ENCODE measurements around the gene C19orf67.

Gene C19orf67

DNA sequence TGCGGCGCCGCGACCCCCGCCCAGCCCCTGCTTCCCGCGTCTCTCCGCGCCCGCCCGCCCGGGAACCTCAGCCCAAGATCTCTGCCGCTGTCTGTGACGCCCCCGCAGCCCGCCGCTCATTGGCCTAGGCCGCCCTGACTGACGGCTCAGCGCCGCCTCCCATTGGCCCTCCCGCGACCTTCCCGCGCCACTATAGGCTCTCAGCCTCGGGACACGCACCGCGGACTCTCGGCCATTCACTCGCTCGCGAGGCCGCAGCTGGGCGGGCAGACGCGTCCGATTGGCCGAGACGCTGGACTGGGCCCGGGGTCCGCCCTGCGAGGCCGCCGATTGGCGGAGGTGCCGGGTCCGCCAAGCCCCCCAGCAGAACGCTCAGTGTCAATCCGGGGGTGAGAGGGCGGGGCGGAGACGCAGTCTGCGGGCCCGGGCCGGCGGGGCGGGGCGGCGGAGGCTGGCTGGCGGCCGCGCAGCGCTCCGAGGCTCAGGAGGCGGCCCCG is 32.1 kb upstream of the C19orf67 start, which contains the start of gene PRKACA (continued):
- TF ChIP-seq PATZ1 (tag by site-specific recombination; IDR thresholded peaks at IDR 0.05) (peak; percentile 66), GLIS2 (tag by site-specific recombination; IDR thresholded peaks at IDR 0.05) (peak; percentile 81), MYNN (tag by site-specific recombination; IDR thresholded peaks at IDR 0.05; ENCODE audit: borderline replicate concordance) (no peak), SP2 (tag by site-specific recombination; IDR thresholded peaks at IDR 0.05) (peak; percentile 100), ZNF664 (tag by site-specific recombination; IDR thresholded peaks at IDR 0.05) (no peak), ZBTB8A (tag by site-specific recombination; IDR thresholded peaks at IDR 0.05) (peak; percentile 83)
- TF ChIP-seq, protein P1, sequence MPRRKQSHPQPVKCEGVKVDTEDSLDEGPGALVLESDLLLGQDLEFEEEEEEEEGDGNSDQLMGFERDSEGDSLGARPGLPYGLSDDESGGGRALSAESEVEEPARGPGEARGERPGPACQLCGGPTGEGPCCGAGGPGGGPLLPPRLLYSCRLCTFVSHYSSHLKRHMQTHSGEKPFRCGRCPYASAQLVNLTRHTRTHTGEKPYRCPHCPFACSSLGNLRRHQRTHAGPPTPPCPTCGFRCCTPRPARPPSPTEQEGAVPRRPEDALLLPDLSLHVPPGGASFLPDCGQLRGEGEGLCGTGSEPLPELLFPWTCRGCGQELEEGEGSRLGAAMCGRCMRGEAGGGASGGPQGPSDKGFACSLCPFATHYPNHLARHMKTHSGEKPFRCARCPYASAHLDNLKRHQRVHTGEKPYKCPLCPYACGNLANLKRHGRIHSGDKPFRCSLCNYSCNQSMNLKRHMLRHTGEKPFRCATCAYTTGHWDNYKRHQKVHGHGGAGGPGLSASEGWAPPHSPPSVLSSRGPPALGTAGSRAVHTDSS (tag by site-specific recombination; IDR thresholded peaks at IDR 0.05): no peak
- TF ChIP-seq, protein P2, sequence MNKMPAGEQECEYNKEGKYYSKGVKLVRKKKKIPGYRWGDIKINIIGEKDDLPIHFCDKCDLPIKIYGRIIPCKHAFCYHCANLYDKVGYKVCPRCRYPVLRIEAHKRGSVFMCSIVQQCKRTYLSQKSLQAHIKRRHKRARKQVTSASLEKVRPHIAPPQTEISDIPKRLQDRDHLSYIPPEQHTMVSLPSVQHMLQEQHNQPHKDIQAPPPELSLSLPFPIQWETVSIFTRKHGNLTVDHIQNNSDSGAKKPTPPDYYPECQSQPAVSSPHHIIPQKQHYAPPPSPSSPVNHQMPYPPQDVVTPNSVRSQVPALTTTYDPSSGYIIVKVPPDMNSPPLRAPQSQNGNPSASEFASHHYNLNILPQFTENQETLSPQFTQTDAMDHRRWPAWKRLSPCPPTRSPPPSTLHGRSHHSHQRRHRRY (tag by site-specific recombination; IDR thresholded peaks at IDR 0.05): no peak
- TF ChIP-seq, protein P3, sequence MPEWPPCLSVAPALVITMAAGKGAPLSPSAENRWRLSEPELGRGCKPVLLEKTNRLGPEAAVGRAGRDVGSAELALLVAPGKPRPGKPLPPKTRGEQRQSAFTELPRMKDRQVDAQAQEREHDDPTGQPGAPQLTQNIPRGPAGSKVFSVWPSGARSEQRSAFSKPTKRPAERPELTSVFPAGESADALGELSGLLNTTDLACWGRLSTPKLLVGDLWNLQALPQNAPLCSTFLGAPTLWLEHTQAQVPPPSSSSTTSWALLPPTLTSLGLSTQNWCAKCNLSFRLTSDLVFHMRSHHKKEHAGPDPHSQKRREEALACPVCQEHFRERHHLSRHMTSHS (tag by site-specific recombination; IDR thresholded peaks at IDR 0.05): no peak

GRCh38 chr19:14116918-14117578 is 31.5 kb upstream of the C19orf67 start:
- POLR2A ChIA-PET: interaction anchor here (0.7 to 5.7 kb wide), 3 partner anchors 10 to 22 kb away, joined by 3 to 45 read pairs (median 4); partner anchors contain the start of gene ASF1B
- Histone ChIP-seq H3K9me3 (ENCODE audit: control insufficient read depth, insufficient read depth, low read depth, low read length) (no peaks in the 10 kb centered on the region), H3K36me3 (ENCODE audit: control insufficient read depth in 2 of 2, insufficient read depth in 1 of 2, low read length in 2 of 2) (peaks cover 0 to 20% of the 10 kb centered on the region in 2 experiments; a peak in 2 of 3 replicates), H3K4me3 (ENCODE audit: low read depth, low read length) (peak overlapping the region; percentile 76), H3K4me1 (ENCODE audit: control insufficient read depth, insufficient read depth, low read length) (peaks cover 11% of the 10 kb centered on the region), H3K27ac (ENCODE audit: extremely low read depth, low read depth, low read length) (no peak overlapping the region; the same call in 1 of the 2 replicates)
- CTCF ChIA-PET: interaction anchor here (1.3 to 3.5 kb wide), 2 partner anchors 19 to 21 kb away, joined by 3 to 26 read pairs; partner anchors contain the start of gene ASF1B
- TF ChIP-seq PATZ1 (tag by site-specific recombination; IDR thresholded peaks at IDR 0.05) (peak; percentile 52), ZBTB20 (tag by site-specific recombination; IDR thresholded peaks at IDR 0.05) (peak; percentile 49; the same call in 1 of the 2 replicates), ZSCAN30 (tag by site-specific recombination; IDR thresholded peaks at IDR 0.05) (0 out of 2 replicates have a peak, but pooled peaks have one; percentile 13), ZIC2 (tag by site-specific recombination; IDR thresholded peaks at IDR 0.05) (peak; percentile 69), ZNF335 (tag by site-specific recombination; conservative IDR thresholded peaks at IDR 0.05) (peak; percentile 47), ZNF692 (tag by site-specific recombination; IDR thresholded peaks at IDR 0.05) (peak; percentile 63), GLIS2 (tag by site-specific recombination; IDR thresholded peaks at IDR 0.05) (peak; percentile 72), ZNF660 (tag by site-specific recombination; IDR thresholded peaks at IDR 0.05) (0 out of 2 replicates have a peak, but pooled peaks have one; percentile 49), EGR2 (tag by site-specific recombination; IDR thresholded peaks at IDR 0.05; ENCODE audit: low read depth) (no peak), ZNF76 (tag by site-specific recombination; IDR thresholded peaks at IDR 0.05; ENCODE audit: borderline replicate concordance, low read depth) (peak; percentile 39; the same call in 1 of the 2 replicates), ZBTB10 (tag by site-specific recombination; IDR thresholded peaks at IDR 0.05) (peak; percentile 69; the same call in 1 of the 2 replicates)
- TF ChIP-seq, protein P4, sequence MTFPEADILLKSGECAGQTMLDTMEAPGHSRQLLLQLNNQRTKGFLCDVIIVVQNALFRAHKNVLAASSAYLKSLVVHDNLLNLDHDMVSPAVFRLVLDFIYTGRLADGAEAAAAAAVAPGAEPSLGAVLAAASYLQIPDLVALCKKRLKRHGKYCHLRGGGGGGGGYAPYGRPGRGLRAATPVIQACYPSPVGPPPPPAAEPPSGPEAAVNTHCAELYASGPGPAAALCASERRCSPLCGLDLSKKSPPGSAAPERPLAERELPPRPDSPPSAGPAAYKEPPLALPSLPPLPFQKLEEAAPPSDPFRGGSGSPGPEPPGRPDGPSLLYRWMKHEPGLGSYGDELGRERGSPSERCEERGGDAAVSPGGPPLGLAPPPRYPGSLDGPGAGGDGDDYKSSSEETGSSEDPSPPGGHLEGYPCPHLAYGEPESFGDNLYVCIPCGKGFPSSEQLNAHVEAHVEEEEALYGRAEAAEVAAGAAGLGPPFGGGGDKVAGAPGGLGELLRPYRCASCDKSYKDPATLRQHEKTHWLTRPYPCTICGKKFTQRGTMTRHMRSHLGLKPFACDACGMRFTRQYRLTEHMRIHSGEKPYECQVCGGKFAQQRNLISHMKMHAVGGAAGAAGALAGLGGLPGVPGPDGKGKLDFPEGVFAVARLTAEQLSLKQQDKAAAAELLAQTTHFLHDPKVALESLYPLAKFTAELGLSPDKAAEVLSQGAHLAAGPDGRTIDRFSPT (tag by site-specific recombination; IDR thresholded peaks at IDR 0.05): peak; percentile 67
